RWPE2 (cell line): ENCODE results near the gene CDHR3.
A peak's percentile ranks its signal among the peaks of the same experiment; 100 is the strongest.

Source experiments
- ATAC-seq: fragments of 200-7000 bp; cut with Tn5 transposase; 3 replicates; pipeline ENCODE4 v1.9.1; 2021; ENCODE audit warnings: low read depth
- DNase-seq: peaks from one replicate; pipeline ENCODE4 v3.0.0-alpha.2; 2020; ENCODE audit warnings: low spot score
- H3K27ac ChIP-seq: fragments of 450-650 bp; 2 replicates; pipeline ENCODE4 v1.5.1; 2017; ENCODE audit warnings: mild to moderate bottlenecking; ENCODE audit not compliant: poor library complexity, severe bottlenecking
- H3K27me3 ChIP-seq: fragments of 250-450 bp; sonication (Bioruptor Pico); 2 replicates; pipeline ENCODE4 v1.5.1; 2021; ENCODE audit warnings: mild to moderate bottlenecking, moderate library complexity; ENCODE audit not compliant: insufficient read depth, poor library complexity, severe bottlenecking
- H3K36me3 ChIP-seq: fragments of 250-450 bp; sonication (Bioruptor Pico); 2 replicates; pipeline ENCODE4 v1.5.1; 2020; ENCODE audit warnings: low read depth, mild to moderate bottlenecking, moderate library complexity
- H3K4me1 ChIP-seq: fragments of 250-450 bp; sonication (Bioruptor Pico); 2 replicates; pipeline ENCODE4 v1.5.1; 2021; ENCODE audit warnings: mild to moderate bottlenecking, moderate library complexity; ENCODE audit not compliant: insufficient read depth, poor library complexity, severe bottlenecking
- H3K4me3 ChIP-seq: fragments of 250-450 bp; sonication (Bioruptor Pico); 2 replicates; pipeline ENCODE4 v1.5.1; 2021; ENCODE audit warnings: mild to moderate bottlenecking, moderate library complexity; ENCODE audit not compliant: severe bottlenecking
- H3K9me3 ChIP-seq: fragments of 250-450 bp; sonication (Bioruptor Pico); 2 replicates; pipeline ENCODE4 v1.5.1; 2021; ENCODE audit warnings: mild to moderate bottlenecking, moderate library complexity; ENCODE audit not compliant: severe bottlenecking
- CTCF ChIP-seq: fragments of 450-650 bp; IDR thresholded peaks from one replicate; pipeline ENCODE4 v1.5.1; 2017; ENCODE audit warnings: mild to moderate bottlenecking, moderate library complexity; ENCODE audit not compliant: poor library complexity, severe bottlenecking

Gene CDHR3

DNA sequence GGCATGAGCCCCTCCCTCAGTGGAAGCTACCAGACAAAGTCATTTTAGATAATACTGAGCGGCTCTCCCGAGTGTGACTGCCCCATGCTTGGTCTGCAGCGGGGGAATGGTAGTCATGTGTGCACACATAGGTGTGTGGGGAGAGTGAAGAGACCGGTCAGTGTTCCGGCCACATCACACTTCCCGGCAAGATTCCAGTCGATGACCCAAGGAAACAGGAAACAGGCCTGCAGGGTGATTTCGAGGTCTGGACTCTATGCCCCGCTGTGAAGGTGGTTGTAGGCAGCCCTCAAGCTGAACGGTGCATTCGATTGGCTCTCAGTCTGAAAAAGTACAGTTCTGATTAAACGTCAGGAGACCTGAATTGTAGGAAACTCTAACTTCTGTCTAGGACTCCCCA is 75.9 kb downstream of the CDHR3 start:
- no peaks in the 10 kb centered on the region for H3K36me3 ChIP-seq
- no peak for TF ChIP-seq CTCF
- no peak overlapping the region for H3K27ac ChIP-seq
- no peaks in the 10 kb centered on the region for H3K9me3 ChIP-seq
- H3K4me1 ChIP-seq, result no peaks in the 10 kb centered on the region
- DNase-seq (no peak), ATAC-seq (no peak)
- no peak overlapping the region for H3K4me3 ChIP-seq
- no peaks in the 10 kb centered on the region for H3K27me3 ChIP-seq

GRCh38 chr7:106039486-106040060 is 76.5 kb downstream of the CDHR3 start:
- H3K27me3 ChIP-seq, result no peaks in the 10 kb centered on the region
- TF ChIP-seq CTCF, result no peak
- no peak for DNase-seq
- H3K4me3 ChIP-seq, result no peak overlapping the region
- H3K36me3 ChIP-seq, result no peaks in the 10 kb centered on the region
- H3K27ac ChIP-seq, result no peak overlapping the region
- no peak for ATAC-seq
- no peaks in the 10 kb centered on the region for H3K9me3 ChIP-seq
- no peaks in the 10 kb centered on the region for H3K4me1 ChIP-seq

GRCh38 chr7:106041140-106041717 is 78.2 kb downstream of the CDHR3 start:
- H3K27me3 ChIP-seq, result no peaks in the 10 kb centered on the region
- peak; percentile 60 for ATAC-seq
- peak; percentile 71 for TF ChIP-seq CTCF
- H3K36me3 ChIP-seq, result no peaks in the 10 kb centered on the region
- H3K9me3 ChIP-seq, result no peaks in the 10 kb centered on the region
- DNase-seq, result no peak
- H3K27ac ChIP-seq, result no peak overlapping the region
- H3K4me3 ChIP-seq, result no peak overlapping the region
- H3K4me1 ChIP-seq, result no peaks in the 10 kb centered on the region

DNA sequence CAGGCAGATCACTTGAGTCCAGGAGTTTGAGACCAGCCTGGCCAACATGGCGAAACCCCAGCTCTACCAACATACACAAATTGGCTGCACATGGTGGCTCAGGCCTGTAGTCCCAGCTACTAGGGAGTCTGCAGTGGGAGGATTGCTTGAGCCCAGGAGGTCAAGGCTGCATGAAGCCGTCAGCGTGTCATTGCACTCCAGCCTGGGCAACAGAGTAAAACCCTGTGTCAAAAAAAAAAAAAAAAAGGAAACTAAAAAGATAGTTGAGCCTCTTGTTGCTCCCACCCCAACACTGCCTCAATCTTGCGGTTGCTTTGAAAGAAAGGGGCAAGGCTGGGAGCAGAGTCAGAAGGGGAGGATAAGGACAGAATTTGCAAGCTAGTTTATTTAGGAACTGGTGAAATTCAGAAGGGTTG is 79.1 kb downstream of the CDHR3 start:
- Histone ChIP-seq H3K36me3 (no peaks in the 10 kb centered on the region), H3K4me3 (no peak overlapping the region), H3K9me3 (no peaks in the 10 kb centered on the region), H3K27me3 (no peaks in the 10 kb centered on the region), H3K4me1 (no peaks in the 10 kb centered on the region), H3K27ac (no peak overlapping the region)
- ATAC-seq, result no peak
- DNase-seq, result no peak
- TF ChIP-seq CTCF, result no peak

DNA sequence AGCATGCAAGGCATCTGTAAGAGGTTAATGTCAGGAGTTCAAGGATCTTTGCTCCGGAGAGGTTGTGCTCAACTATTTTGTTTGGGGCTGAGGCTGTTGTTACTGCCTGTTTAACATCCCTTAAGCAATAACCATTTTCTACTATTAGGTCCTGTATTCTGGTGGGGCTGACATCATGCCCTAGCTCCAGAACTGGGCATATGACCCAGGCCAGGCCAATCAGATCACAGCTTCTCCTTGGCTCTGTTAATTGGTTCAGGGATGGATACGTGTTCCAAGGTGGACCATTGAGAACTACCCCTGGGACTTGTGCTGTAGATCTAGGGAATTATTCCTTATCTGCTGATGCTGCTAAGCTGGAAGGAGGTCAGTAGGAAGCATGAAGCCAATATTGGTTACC is 82.1 kb downstream of the CDHR3 start:
- H3K27me3 ChIP-seq, result no peaks in the 10 kb centered on the region
- TF ChIP-seq CTCF, result no peak
- peaks cover 9% of the 10 kb centered on the region for H3K4me1 ChIP-seq
- H3K9me3 ChIP-seq, result no peaks in the 10 kb centered on the region
- ATAC-seq (no peak), DNase-seq (no peak)
- no peak overlapping the region for H3K27ac ChIP-seq
- no peak overlapping the region for H3K4me3 ChIP-seq
- H3K36me3 ChIP-seq, result no peaks in the 10 kb centered on the region
